NB4 (cell line): Measurements from ENCODE around the gene MINDY4.
A peak's percentile ranks its signal among the peaks of the same experiment; 100 is the strongest.

ENCODE experiments used
- DNase-seq: peaks from one replicate; pipeline ENCODE4 v3.0.0; 2010; ENCODE audit warnings: low read depth
- H3K4me3 ChIP-seq: one replicate; pipeline ENCODE4 v1.5.1; 2011; ENCODE audit warnings: mild to moderate bottlenecking, low read depth, low read length, moderate library complexity
- MYC ChIP-seq: IDR thresholded peaks from 2 replicates; pipeline ENCODE4 v1.6.1; 2011; ENCODE audit warnings: low read depth, low read length
- POLR2A ChIP-seq: IDR thresholded peaks from 2 replicates; pipeline ENCODE4 v1.6.1; 2011; ENCODE audit warnings: mild to moderate bottlenecking; ENCODE audit not compliant: insufficient read length; ENCODE audit errors: extremely low read depth
- TF ChIP-seq, protein P1 (sequence below): IDR thresholded peaks from 2 replicates; pipeline ENCODE4 v1.6.1; 2011; ENCODE audit warnings: low read depth, low read length
- TF ChIP-seq, protein P2 (sequence below): IDR thresholded peaks from one replicate; pipeline ENCODE4 v1.5.1; 2012; ENCODE audit warnings: low read depth, low read length

Gene MINDY4

DNA sequence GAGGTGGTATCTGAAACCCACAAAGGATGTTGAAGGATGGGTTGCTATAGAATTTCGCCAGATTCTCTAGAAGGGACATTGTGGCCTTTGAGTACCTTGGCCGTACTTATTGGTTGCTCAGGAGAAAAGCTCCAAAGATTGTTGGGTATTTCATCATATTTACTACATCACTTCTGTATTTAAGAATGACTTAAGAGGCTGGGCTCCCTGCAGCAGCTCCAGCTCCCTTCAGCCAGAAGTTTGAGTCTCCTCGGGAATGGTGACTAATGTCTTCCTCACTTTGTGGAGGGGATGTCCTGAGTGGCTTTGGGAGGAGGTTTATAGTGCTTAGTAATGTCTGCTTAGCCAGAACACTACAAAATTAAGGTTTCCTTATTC, 18.1 kb downstream of the MINDY4 start:
- H3K4me3 ChIP-seq = no peak overlapping the region
- TF ChIP-seq, protein P1, sequence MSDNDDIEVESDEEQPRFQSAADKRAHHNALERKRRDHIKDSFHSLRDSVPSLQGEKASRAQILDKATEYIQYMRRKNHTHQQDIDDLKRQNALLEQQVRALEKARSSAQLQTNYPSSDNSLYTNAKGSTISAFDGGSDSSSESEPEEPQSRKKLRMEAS = no peak
- TF ChIP-seq POLR2A (no peak), MYC (no peak)
- TF ChIP-seq, protein P2, sequence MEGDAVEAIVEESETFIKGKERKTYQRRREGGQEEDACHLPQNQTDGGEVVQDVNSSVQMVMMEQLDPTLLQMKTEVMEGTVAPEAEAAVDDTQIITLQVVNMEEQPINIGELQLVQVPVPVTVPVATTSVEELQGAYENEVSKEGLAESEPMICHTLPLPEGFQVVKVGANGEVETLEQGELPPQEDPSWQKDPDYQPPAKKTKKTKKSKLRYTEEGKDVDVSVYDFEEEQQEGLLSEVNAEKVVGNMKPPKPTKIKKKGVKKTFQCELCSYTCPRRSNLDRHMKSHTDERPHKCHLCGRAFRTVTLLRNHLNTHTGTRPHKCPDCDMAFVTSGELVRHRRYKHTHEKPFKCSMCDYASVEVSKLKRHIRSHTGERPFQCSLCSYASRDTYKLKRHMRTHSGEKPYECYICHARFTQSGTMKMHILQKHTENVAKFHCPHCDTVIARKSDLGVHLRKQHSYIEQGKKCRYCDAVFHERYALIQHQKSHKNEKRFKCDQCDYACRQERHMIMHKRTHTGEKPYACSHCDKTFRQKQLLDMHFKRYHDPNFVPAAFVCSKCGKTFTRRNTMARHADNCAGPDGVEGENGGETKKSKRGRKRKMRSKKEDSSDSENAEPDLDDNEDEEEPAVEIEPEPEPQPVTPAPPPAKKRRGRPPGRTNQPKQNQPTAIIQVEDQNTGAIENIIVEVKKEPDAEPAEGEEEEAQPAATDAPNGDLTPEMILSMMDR = no peak
- DNase-seq = peak; percentile 65

DNA sequence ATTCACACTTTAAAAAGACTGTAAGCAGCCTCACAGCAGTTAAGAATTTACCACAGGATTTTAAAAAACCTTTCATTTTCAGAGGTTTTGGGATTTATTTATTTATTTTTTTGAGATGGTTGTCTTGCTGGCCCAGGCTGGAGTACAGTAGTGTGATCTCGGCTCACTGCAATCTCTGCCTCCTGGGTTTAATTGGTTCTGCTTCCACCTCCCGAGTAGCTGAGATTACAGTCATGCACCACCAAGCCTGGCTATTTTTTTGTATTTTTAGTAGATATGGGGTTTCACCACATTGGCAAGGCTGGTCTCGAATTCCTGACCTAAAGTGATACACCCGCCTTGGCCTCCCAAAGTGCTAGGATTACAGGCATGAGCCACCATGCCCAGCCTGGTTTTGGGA, 19.1 kb downstream of the MINDY4 start:
- DNase-seq = no peak
- no peak overlapping the region for H3K4me3 ChIP-seq
- TF ChIP-seq, protein P1 = no peak
- TF ChIP-seq, protein P2 = no peak
- no peak for TF ChIP-seq MYC
- TF ChIP-seq POLR2A = no peak

DNA sequence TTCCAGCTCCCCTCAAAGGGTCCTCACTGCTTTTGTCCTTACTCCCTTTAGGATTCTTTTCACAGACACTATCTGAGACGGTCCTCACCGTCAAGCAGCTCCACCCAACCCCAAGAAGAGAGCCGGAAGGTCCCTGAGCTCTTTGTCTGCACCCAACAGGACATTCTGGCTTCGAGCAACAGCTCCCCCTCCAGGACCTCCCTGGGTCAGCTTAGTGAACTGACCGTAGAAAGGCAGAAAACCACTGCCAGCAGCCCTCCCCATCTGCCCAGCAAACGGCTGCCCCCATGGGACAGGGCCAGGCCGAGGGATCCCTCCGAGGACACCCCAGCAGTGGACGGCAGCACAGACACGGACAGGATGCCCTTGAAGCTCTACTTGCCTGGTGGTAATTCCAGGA, 19.9 kb downstream of the MINDY4 start:
- TF ChIP-seq, protein P1 = no peak
- TF ChIP-seq MYC (no peak), POLR2A (no peak)
- TF ChIP-seq, protein P2 = no peak
- no peak for DNase-seq
- no peak overlapping the region for H3K4me3 ChIP-seq

DNA sequence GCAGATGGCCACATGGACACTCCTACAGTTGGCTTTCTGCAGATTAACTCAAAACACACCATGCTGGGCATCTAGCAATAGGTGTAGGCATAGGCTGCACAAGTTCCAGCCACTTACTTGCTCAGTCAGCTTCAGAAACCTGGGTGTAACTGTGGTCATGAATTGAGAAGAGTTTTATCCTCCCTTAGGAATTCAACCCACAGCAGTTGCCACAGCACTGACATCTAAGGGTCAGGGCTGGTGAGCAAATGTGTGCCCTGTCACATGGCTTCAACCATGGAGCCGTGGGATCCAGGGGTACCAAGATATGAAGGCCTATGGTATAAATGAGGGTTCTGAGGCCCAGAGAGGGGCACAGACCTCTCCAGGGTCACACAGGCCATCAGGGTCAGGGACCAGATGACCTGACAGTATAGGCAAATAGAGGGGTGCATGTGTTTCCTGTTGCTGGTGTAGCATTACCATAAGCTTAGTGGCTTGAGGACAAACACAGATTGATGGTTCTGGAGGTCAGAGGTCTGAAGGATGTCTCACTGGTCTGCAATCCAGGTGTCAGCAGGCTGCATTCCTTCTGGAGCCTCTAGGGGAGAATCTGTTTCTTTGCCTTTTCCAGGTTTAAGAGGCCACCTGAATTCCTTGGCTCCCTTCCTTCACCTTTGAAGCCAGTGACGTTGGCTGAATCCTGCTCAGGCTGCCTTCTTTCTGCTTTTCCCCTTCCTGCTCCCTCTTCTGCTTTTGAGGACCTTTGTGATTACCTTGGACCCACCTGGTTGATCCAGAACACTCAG, 24.1 kb downstream of the MINDY4 start:
- TF ChIP-seq, protein P2 = no peak
- TF ChIP-seq POLR2A (no peak), MYC (no peak)
- TF ChIP-seq, protein P1 = no peak
- peak; percentile 41 for DNase-seq
- H3K4me3 ChIP-seq = no peak overlapping the region

DNA sequence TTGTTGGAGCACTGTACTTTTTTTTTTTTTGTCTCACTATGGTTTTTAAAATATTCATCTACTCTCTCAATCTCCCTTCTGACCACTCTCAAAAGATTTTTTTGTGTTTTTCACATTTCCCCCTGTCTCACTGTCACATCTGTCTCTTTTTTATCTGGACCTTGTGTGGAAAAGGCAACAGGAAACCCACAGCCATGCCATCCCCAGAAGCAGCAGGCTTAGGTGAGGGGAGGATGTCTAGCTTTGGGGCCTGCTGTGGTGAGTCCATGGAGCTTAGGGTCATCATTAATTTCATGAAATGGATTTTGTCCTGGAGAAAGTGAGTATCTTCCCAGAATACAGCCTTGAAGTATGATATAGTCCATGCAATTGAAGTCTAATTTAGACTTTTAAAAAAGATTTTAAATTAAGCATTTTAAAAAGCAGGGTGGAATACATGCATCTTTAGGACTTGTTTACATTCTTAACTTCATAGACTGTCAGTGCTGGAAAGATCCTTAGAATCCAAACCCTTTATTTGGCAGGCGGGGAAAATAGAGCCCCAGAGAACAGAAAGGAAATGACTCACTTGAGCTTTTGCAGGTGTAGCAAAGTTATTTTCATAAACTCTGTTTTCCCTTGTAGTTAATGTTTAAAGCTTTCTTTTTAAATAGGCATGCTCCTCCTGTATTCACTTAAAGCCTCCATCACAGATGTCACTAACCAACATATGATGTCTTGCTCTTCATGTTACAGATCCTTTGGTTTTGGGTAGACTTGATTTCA, 25.1 kb downstream of the MINDY4 start:
- TF ChIP-seq, protein P2 = no peak
- no peak for TF ChIP-seq POLR2A
- TF ChIP-seq, protein P1 = no peak
- no peak for TF ChIP-seq MYC
- DNase-seq = no peak
- H3K4me3 ChIP-seq = no peak overlapping the region
